GM23338 (cell line): ENCODE data around the gene SP8. TPM values are rescaled to one million over a fixed set of nuclear protein-coding genes. Genes with fewer than 3 reads are reported as not detected.

Experiments
- ATAC-seq: fragments of 200-7000 bp; cut with Tn5 transposase; 3 replicates; pipeline ENCODE4 v1.9.1; 2020
- DNase-seq: peaks from one replicate; pipeline ENCODE4 v3.0.0-alpha.2; 2015; ENCODE audit warnings: low spot score
- H2AFZ ChIP-seq: fragments of 200-600 bp; sonication (generic); 2 replicates; pipeline ENCODE4 v1.8.0; 2016; ENCODE audit warnings: antibody characterized with exemption, mild to moderate bottlenecking, moderate library complexity
- H3F3A ChIP-seq: fragments of 200-600 bp; sonication (generic); replicated peaks from 2 replicates; pipeline ENCODE4 v1.8.0; 2017; ENCODE audit warnings: antibody characterized with exemption, mixed run types, low read depth
- H3K27ac ChIP-seq: fragments of 200-600 bp; sonication (generic); 2 replicates; pipeline ENCODE4 v1.6.1; 2016; ENCODE audit warnings: low read depth
- H3K27me3 ChIP-seq: fragments of 200-600 bp; sonication (generic); 2 replicates; pipeline ENCODE4 v1.8.0; 2016; ENCODE audit warnings: mild to moderate bottlenecking, mixed run types, moderate library complexity; ENCODE audit not compliant: insufficient read depth
- H3K36me3 ChIP-seq: fragments of 200-600 bp; sonication (generic); 2 replicates; pipeline ENCODE4 v1.8.0; 2016; ENCODE audit warnings: mild to moderate bottlenecking; ENCODE audit not compliant: insufficient read depth
- H3K4me1 ChIP-seq: fragments of 200-600 bp; sonication (generic); 2 replicates; pipeline ENCODE4 v1.8.0; 2016; ENCODE audit warnings: mild to moderate bottlenecking, moderate library complexity; ENCODE audit not compliant: insufficient read depth
- H3K4me2 ChIP-seq: fragments of 200-600 bp; sonication (generic); 2 replicates; pipeline ENCODE4 v1.7.1; 2017; ENCODE audit warnings: mixed run types
- H3K4me3 ChIP-seq: fragments of 200-600 bp; sonication (generic); 2 replicates; pipeline ENCODE4 v1.6.1; 2016; ENCODE audit warnings: mixed run types
- H3K79me2 ChIP-seq: fragments of 200-600 bp; sonication (generic); replicated peaks from 2 replicates; pipeline ENCODE4 v1.8.0; 2017; ENCODE audit warnings: mild to moderate bottlenecking; ENCODE audit not compliant: insufficient read depth
- H3K9me2 ChIP-seq: fragments of 200-600 bp; sonication (generic); 2 replicates; pipeline ENCODE4 v1.8.0; 2017; ENCODE audit not compliant: insufficient read depth
- H4K20me1 ChIP-seq: fragments of 200-600 bp; sonication (generic); replicated peaks from 2 replicates; pipeline ENCODE4 v1.8.0; 2017; ENCODE audit warnings: mild to moderate bottlenecking; ENCODE audit not compliant: insufficient read depth
- H3K27ac Mint-ChIP-seq: 2 replicates; pipeline ENCODE4 v1.8.0; 2020; ENCODE audit warnings: inconsistent platforms, mild to moderate bottlenecking, moderate library complexity, mixed read lengths
- H3K27me3 Mint-ChIP-seq: 3 replicates; pipeline ENCODE4 v1.8.0; 2022; ENCODE audit warnings: low read depth, mild to moderate bottlenecking, moderate library complexity, mixed read lengths, inconsistent platforms; ENCODE audit not compliant: insufficient read depth, poor library complexity
- H3K36me3 Mint-ChIP-seq: 3 replicates; pipeline ENCODE4 v1.8.0; 2021; ENCODE audit warnings: low read depth, mild to moderate bottlenecking, inconsistent platforms, moderate library complexity, mixed read lengths
- H3K4me1 Mint-ChIP-seq: 3 replicates; pipeline ENCODE4 v1.8.0; 2020; ENCODE audit warnings: mild to moderate bottlenecking, inconsistent platforms, mixed read lengths
- H3K4me3 Mint-ChIP-seq: 3 replicates; pipeline ENCODE4 v1.8.0; 2021; ENCODE audit warnings: moderate library complexity, mild to moderate bottlenecking, inconsistent platforms, mixed read lengths
- H3K9me3 Mint-ChIP-seq: 3 replicates; pipeline ENCODE4 v1.8.0; 2020; ENCODE audit warnings: moderate library complexity, mild to moderate bottlenecking, inconsistent platforms, mixed read lengths
- CREB1 ChIP-seq: fragments of 250-450 bp; sonication (Bioruptor Pico); IDR thresholded peaks from 2 replicates; pipeline ENCODE4 v1.5.0; 2020; ENCODE audit warnings: low read depth, mild to moderate bottlenecking, moderate library complexity
- EZH2phosphoT487 ChIP-seq: fragments of 200-600 bp; sonication (generic); IDR thresholded peaks from one replicate; pipeline ENCODE4 v1.8.1; 2018; ENCODE audit warnings: antibody characterized with exemption; ENCODE audit not compliant: unreplicated experiment
- JUNB ChIP-seq: IDR thresholded peaks from one replicate; pipeline ENCODE4 v1.6.1; 2016; ENCODE audit warnings: antibody characterized with exemption; ENCODE audit not compliant: unreplicated experiment
- NANOG ChIP-seq: IDR thresholded peaks from 2 replicates; pipeline ENCODE4 v1.6.1; 2016; ENCODE audit warnings: antibody characterized with exemption, borderline replicate concordance
- POLR2AphosphoS5 ChIP-seq: IDR thresholded peaks from 2 replicates; pipeline ENCODE4 v1.6.1; 2016; ENCODE audit warnings: antibody characterized with exemption, low read depth
- STAT1 ChIP-seq: IDR thresholded peaks from one replicate; pipeline ENCODE4 v1.6.1; 2016; ENCODE audit warnings: antibody characterized with exemption; ENCODE audit not compliant: unreplicated experiment
- ZNF114 ChIP-seq: fragments of 250-450 bp; sonication (Bioruptor Pico); IDR thresholded peaks from 2 replicates; pipeline ENCODE4 v1.5.0; 2020; ENCODE audit warnings: mild to moderate bottlenecking, moderate library complexity
- ZNF331 ChIP-seq: fragments of 250-450 bp; sonication (Bioruptor Pico); IDR thresholded peaks from 2 replicates; pipeline ENCODE4 v1.5.0; 2020; ENCODE audit warnings: low read depth, mild to moderate bottlenecking, moderate library complexity
- ZNF462 ChIP-seq: fragments of 250-450 bp; sonication (Bioruptor Pico); IDR thresholded peaks from 2 replicates; pipeline ENCODE4 v1.5.0; 2020; ENCODE audit warnings: mild to moderate bottlenecking, moderate library complexity
- polyA plus RNA-seq: library from polyadenylated mRNA; unstranded; fragments of >200 nt; fragmentation: Nextera tagmentation; extraction: Ambion mirVana; gene quantifications from 2 replicates; pipeline ENCODE4 v1.2.1, GENCODE V29; 2016
- total RNA-seq: library from RNA; depleted of rRNA; stranded (reverse); fragments of >200 nt; shearing (Covaris generic); gene quantifications from 2 replicates; pipeline ENCODE4 v1.2.3, GENCODE V29; 2014
- TF ChIP-seq, protein P1 (sequence below): IDR thresholded peaks from one replicate; pipeline ENCODE4 v1.6.1; 2018; ENCODE audit warnings: antibody characterized with exemption; ENCODE audit not compliant: unreplicated experiment
- TF ChIP-seq, protein P2 (sequence below), 2 experiments: fragments of 200-600 bp in 1 of 2; sonication (generic) in 1 of 2; conservative IDR thresholded peaks; 2 replicates each; pipeline versions ENCODE4 v1.5.1 to v1.6.1; 2016 to 2017; ENCODE audit warnings: antibody characterized with exemption in 2 of 2, low read depth in 2 of 2, mild to moderate bottlenecking in 2 of 2, moderate library complexity in 1 of 2

Gene SP8
- total and polyA plus RNA-seq, 2 experiments from 2014 or later, result 3.7 to 6.7 TPM

DNA sequence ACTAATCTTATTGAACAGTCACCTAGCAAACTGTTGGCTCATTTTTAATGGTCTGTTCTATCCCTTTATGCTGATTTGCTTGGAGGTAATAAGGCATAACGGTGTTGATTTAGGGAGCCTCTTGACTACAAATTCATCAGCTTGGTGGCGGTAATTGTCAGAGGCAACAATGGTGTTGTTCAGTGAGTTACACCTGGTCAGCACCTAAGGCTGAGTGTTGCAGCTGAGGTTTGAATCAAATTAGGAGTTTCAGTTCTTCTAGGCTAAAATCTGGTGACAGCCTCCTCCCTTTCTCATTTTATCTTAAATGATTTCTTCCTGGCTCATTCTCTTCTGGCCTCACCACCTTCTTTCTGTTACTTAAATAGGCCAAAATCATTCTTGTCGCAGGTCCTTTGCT, 42.3 kb upstream of the SP8 start (continued):
- TF ChIP-seq EZH2phosphoT487, result no peak
- no peak for TF ChIP-seq CREB1 (CRISPR knock-in tag)
- TF ChIP-seq, protein P1, sequence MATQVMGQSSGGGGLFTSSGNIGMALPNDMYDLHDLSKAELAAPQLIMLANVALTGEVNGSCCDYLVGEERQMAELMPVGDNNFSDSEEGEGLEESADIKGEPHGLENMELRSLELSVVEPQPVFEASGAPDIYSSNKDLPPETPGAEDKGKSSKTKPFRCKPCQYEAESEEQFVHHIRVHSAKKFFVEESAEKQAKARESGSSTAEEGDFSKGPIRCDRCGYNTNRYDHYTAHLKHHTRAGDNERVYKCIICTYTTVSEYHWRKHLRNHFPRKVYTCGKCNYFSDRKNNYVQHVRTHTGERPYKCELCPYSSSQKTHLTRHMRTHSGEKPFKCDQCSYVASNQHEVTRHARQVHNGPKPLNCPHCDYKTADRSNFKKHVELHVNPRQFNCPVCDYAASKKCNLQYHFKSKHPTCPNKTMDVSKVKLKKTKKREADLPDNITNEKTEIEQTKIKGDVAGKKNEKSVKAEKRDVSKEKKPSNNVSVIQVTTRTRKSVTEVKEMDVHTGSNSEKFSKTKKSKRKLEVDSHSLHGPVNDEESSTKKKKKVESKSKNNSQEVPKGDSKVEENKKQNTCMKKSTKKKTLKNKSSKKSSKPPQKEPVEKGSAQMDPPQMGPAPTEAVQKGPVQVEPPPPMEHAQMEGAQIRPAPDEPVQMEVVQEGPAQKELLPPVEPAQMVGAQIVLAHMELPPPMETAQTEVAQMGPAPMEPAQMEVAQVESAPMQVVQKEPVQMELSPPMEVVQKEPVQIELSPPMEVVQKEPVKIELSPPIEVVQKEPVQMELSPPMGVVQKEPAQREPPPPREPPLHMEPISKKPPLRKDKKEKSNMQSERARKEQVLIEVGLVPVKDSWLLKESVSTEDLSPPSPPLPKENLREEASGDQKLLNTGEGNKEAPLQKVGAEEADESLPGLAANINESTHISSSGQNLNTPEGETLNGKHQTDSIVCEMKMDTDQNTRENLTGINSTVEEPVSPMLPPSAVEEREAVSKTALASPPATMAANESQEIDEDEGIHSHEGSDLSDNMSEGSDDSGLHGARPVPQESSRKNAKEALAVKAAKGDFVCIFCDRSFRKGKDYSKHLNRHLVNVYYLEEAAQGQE, result no peak

- Mint-ChIP-seq H3K4me3 (no peak overlapping the region), H3K4me1 (peaks cover 28% of the 10 kb centered on the region), H3K36me3 (no peaks in the 10 kb centered on the region), H3K9me3 (no peaks in the 10 kb centered on the region), H3K27me3 (peaks cover 3% of the 10 kb centered on the region), H3K27ac (no peak overlapping the region; the same call in 1 of the 2 replicates)
- TF ChIP-seq, protein P2, sequence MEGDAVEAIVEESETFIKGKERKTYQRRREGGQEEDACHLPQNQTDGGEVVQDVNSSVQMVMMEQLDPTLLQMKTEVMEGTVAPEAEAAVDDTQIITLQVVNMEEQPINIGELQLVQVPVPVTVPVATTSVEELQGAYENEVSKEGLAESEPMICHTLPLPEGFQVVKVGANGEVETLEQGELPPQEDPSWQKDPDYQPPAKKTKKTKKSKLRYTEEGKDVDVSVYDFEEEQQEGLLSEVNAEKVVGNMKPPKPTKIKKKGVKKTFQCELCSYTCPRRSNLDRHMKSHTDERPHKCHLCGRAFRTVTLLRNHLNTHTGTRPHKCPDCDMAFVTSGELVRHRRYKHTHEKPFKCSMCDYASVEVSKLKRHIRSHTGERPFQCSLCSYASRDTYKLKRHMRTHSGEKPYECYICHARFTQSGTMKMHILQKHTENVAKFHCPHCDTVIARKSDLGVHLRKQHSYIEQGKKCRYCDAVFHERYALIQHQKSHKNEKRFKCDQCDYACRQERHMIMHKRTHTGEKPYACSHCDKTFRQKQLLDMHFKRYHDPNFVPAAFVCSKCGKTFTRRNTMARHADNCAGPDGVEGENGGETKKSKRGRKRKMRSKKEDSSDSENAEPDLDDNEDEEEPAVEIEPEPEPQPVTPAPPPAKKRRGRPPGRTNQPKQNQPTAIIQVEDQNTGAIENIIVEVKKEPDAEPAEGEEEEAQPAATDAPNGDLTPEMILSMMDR (conservative IDR thresholded peaks at IDR 0.05; ENCODE audit: low read depth in 2 of 2), result no peak
- no peak for TF ChIP-seq ZNF331 (CRISPR knock-in tag)
- TF ChIP-seq CREB1 (CRISPR knock-in tag), result no peak
- no peak for TF ChIP-seq JUNB
- TF ChIP-seq ZNF462 (CRISPR knock-in tag), result no peak
- no peak for TF ChIP-seq POLR2AphosphoS5
- no peak for TF ChIP-seq NANOG
- TF ChIP-seq ZNF114, result no peak
- TF ChIP-seq STAT1, result no peak
- no peaks in the 10 kb centered on the region for H3K79me2 ChIP-seq
- H3K4me1 ChIP-seq, result peaks cover 27% of the 10 kb centered on the region
- no peaks in the 10 kb centered on the region for H3K9me2 ChIP-seq
- no peak overlapping the region for H3K27ac ChIP-seq
- H3K4me3 ChIP-seq, result no peak overlapping the region
- DNase-seq, result no peak
- H4K20me1 ChIP-seq, result no peaks in the 10 kb centered on the region
- no peaks in the 10 kb centered on the region for H3K36me3 ChIP-seq
- no peak for ATAC-seq
- no peak overlapping the region for H3K4me2 ChIP-seq
- no peaks in the 10 kb centered on the region for H3K27me3 ChIP-seq
- H2AFZ ChIP-seq, result no peak overlapping the region
- H3F3A ChIP-seq, result no peaks in the 10 kb centered on the region
These were observed 40.5 kb upstream of the SP8 start for GRCh38 chr7:20827172-20827571.
